Suppressor macrophage (primary cell): ENCODE measurements around the gene MUC4.
"Not testable (repeated sequence)": the region's sequence is repeated elsewhere in the genome, so short reads cannot be mapped to it uniquely, and the experiment has no call there.

Experiments used
- DNase-seq, 4 experiments: peaks; one replicate each; pipeline ENCODE4 v3.0.0-alpha.2; 2020 to 2022

MUC4 gene

DNA sequence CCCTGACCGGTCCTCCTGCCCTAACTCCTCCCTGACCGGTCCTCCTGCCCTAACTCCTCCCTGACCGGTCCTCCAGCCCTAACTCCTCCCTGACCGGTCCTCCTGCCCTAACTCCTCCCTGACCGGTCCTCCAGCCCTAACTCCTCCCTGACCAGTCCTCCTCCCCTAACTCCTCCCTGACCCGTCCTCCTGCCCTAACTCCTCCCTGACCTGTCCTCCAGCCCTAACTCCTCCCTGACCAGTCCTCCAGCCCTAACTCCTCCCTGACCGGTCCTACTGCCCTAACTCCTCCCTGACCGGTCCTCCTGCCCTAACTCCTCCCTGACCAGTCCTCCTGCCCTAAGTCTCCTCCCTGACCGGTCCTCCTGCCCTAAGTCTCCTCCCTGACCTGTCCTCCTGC is 98.6 kb downstream of the MUC4 start:
- DNase-seq, result not testable (repeated sequence)

DNA sequence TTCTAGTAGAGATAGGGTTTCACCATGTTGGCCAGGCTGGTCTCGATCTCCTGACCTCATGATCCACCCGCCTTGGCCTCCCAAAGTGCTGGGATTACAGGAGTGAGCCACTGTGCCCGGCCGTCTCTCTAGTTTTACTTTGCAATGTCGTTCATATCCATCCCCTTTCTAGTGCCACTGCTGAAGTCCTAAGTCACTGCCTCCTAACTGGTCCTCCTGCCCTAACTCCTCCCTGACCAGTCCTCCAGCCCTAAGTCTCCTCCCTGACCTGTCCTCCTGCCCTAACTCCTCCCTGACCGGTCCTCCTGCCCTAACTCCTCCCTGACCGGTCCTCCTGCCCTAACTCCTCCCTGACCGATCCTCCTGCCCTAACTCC is 99.2 kb downstream of the MUC4 start:
- not testable (repeated sequence) for DNase-seq

DNA sequence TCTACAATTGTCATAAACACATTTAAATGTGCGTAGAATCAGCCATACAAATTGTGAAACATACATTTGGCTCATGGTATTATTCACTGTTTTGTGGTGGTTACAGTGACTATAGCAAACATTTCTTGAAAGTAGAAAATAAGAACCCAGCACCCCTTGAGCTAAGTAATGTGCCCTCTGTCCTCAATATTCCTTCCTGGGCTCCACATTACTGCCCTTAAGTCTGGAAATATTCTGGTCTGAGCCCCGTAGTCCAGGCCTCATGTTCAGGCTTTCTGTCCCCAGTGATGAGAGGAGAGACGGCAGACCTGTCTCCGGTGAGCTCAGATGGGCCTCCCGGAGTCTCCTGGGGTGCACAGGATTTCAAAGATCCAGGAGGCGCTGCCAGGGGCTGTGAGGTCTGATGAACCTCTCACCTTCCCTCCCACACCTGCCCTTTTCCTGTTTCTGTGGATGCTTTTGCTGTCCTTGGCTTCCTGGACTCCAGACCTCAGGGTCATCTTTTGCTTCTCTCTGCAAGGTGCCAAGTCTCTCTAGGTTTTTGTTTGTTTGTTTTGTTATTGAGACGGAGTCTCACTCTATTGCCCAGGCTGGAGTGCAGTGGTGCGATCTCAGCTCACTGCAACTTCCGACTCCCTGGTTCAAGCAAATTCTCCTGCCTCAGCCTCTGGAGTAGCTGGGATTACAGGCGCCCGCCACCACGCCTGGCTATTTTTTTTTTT is 99.8 kb downstream of the MUC4 start:
- no peak for DNase-seq

DNA sequence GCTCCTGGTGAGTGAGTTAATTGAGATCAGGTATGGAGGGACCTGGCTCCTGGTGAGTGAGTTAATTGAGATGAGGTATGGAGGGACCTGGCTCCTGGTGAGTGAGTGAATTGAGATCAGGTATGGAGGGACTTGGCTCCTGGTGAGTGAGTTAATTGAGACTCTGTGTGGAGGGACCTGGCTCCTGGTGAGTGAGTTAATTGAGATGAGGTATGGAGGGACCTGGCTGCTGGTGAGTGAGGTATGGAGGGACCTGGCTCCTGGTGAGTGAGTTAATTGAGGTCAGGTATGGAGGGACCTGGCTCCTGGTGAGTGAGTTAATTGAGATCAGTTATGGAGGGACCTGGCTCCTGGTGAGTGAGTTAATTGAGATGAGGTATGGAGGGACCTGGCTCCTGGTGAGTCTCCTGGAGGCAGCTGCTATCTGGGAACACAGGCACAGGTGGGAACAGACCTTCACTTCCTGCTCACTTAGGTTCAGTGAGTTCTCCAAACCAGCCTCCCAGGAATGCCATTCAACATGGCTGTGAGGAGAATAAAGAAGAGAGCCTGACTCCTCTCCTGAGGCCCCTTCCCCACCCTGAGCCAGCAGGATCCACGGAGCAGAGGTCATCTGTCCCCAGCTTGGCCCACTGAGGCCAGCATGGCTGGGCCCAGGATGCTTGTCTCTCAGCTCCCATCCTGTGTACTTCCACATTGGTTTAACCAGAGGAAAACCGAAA is 100.5 kb downstream of the MUC4 start:
- not testable (repeated sequence) for DNase-seq

DNA sequence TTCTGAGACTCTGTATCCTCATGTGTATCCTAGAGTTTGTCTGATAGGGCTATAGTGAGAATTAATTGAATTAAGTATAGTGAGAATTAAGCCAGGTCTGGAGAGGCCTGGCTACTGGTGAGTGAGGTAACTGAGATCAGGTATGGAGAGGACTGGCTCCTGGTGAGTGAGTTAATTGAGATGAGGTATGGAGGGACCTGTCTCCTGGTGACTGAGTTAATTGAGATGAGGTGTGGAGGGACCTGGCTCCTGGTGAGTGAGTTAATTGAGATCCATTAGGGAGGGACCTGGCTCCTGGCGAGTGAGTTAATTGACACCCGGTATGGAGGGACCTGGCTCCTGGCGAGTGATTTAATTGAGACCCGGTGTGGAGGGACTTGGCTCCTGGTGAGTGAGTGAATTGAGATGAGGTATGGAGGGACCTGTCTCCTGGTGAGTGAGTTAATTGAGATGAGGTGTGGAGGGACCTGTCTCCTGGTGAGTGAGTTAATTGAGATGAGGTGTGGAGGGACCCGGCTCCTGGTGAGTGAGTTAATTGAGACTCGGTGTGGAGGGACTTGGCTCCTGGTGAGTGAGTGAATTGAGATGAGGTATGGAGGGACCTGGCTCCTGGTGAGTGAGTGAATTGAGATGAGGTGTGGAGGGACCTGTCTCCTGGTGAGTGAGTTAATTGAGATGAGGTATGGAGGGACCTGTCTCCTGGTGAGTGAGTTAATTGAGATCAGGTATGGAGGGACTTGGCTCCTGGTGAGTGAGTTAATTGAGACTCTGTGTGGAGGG is 101.4 kb downstream of the MUC4 start:
- not testable (repeated sequence) for DNase-seq

DNA sequence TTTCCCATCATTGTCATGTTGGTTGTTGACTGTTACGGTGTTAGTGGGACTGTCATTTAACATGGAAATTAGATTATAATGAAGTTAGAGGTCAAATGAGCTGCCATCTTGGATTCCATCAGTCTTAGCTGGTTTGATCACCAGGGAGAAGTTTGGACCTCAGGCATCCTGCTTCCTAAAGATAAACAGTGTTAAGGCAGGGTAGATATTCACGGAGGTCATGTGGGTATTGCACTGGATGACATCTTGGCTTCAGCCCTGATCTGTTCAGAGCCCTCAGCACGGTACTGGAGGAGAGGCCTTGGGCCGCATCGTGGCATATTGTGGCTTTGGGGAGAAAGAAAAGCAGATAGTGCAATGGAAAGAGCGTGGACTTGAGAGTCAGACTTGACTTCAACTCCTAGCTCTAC is 102.0 kb downstream of the MUC4 start:
- no peak for DNase-seq

DNA sequence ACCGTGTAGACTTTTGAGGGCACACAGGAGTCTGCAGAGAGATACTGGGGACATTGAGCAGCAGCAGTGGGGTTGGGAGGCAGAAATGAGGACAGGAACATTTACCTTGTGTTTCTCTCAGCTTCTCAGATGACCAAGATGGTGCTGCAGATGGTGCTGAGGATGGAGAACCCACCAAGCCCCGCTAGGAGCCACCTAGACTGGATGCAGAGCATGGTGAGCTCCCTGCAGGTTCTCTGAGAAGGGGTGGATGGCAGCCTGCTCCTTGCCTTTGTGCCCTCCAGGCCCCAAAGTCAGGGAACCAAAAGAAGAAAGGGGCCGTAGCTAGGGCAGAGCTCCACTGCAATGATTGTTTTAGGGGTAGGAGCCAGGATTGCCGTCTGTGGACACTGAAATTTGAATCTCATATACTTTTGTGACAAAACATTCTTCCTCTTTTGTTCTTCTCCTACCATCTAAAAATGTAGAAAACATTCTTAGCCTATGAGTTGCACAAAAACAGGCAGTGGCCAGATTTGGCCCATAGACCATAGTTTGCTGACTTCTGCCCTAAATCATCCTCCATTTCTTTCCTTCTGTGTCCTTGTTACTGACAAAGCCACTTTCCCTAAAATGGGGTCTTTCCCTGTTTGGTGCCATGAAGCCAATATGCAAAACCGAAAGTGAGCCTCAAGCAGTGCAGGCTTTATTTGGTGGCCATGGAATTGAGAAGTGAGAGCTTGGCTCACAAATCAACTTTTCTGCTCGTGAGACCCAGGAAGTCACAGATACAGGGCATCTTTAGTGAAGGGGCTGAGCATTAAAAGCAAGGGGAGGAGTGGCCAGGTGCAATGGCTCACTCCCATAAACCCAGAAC is 102.9 kb downstream of the MUC4 start:
- DNase-seq, result no peak

DNA sequence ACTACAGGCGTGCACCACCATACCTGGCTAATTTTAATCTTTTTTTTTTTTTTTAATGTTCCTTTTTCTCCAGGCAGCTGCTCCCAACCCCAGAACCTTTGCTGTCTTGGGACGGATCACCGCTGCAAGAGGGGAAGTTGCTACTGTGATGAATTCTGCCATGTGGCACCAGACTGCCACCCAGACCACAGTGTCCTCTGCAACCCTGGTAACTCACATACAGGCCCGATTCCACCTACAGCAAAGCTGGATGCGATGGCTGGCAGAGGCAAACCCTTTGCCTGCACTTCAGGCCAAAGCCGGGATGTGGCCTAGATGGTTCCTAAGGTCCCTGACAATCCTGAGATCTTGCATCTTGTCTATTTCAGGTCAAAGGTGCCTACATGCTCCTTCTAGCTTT is 103.7 kb downstream of the MUC4 start:
- DNase-seq, result peak in 2 of 4 experiments; percentile 49 to 65

DNA sequence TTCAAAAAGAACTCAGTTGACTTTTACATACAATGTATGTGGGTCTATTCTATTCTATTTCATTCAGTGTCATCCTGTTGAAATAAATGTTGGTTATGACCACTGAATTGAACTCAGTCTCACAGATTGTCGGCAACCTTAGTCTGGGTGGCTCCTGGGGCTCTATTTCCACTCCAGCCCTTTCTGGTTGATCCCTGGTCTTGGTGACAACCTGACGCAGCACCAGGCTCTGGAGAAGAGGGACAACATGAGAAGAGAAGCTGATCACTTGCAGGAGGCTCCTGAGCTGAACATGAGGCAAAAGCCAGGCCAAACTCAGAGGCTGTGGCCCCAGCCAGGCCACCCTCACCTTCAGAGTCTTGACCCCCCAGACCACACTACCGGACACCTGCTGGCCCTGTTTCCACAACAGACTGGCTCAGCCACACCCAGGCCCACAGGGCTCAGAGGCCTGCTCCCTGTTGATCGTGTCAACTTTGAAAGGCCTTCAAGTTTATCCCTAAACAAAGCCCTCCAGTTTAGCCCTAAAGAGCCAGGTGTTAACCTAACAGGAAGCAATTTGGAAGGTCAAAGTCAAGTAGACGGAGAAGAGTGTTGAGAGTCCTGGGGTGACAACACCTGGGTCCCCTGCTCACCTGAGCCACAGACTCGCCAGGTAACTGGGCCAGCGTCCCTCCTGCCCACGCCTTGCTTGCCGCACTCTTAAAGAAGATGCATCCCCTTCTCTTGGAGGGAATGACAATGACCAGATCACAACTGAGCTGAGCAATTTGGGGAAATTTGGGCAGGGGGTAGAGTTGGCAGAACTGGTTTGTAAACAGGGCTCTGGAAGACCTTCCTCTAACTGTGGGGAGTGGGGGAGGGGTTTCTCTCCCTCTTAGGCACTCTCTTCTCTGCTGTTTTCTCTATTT is 106.4 kb downstream of the MUC4 start:
- DNase-seq, result no peak

DNA sequence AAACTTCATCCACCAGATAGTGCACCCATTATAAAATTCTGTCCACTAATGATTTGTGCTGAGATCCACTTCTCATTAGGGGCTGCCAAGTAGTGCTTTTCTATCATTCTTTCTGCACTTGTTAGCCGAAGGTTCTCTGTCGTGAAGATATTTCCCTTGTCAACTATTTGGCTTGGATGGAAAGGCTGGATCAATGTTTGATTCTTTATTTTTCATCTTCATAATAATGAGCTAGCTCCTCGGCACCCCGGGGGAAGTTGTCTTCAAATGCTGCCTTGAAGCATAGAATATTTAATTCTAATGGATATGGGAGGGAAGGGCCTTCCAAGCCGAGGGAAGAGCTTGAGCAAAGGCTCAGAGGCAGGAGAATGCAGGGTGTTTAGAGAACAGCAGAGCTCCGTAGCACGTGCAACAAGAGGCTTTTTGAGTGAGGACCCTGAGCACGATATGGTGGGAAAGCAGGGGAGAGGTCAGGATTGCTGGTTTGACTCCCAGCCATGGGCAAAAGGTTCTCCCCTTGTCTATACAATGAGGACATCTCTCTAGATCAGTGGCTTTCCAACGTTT is 107.2 kb downstream of the MUC4 start:
- no peak for DNase-seq

DNA sequence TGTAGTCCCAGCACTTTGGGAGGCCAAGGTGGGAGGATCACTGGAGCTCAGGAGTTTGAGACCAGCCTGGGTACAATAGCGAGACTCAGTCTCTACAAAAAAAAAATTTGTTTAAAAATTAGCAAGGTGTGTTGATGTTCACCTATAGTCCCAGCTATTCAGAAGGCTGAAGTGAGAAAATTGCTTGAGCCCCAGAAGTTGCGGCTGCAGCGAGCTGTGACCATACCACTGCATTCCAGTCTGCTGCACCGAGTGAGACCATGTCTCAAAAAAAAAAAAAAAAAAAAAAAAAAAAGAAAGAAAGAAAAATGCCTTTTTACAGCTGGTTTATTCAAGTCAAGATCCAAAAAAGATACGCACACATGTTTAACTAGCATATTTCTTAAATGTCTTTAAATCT is 108.0 kb downstream of the MUC4 start:
- DNase-seq, result no peak

DNA sequence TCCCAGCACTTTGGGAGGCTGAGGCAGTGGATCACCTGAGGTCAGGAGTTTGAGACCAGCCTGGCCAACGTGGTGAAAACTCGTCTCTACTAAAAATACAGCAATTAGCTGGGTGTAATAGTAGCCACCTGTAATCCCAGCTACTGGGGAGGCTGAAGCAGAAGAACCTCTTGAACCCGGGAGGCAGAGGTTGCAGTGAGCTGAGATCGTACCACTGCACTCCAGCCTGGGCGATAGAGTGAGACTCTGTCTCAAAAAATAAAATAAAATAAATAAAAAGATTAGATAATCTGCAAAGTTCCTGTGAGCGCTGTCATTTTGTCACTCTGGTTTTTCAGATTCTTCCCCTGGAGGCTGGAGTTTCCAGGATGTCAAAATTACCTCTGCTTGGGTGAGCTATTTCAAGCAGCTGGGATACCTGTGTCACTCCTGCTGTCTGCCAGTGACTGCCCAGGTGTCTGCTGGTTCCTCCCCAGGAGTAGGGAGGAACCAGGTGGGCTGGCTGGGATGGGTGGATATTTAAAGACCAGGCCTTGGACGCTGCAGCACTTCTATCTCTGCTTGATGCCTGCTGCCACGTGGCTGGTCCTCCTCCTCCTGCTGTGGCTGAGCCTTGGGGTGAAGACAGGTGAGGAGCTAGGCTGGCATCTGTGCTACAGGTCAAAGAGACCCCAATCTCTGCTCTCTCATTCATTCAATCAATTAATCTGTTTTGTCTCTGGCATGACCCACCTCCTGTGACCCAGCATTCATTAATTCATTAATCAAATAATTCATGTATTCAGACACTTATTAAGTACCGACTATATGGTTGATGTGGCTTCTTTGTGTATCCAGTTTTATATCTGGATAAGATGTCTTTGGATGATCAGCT is 110.5 kb downstream of the MUC4 start:
- no peak for DNase-seq

DNA sequence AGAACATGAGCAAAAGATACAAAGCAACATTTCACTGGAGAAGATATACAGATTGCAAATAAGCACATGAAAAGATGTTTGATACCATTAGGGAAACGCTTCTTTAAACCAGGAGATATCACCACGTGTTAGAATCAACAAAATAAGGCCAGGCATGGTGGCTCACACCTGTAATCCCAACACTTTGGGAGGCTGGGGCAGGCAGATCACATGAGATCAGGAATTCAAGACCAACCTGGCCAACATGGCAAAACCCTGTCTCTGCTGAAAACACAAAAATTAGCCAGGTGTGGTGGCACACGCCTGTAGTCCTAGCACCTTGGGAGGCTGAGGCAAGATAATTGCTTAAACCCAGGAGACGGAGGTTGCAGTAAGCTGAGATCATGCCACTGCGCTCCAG is 111.4 kb downstream of the MUC4 start:
- no peak for DNase-seq

DNA sequence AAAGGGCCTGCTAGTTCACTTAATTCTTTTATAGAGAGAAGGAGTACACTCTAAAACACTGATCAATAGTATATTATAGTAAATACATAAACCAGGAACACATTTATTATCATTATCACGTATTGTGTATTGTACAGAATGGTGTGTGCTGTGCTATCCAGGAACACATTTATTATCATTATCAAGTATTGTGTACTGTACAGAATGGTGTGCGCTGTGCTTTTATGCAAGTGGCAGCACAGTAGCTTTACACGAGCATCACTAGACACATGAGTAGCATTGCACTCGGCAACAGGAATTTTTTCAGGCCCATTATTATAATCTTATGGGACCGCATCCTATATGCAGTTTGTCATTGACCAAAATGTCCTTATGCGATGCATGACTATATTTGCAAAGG is 111.9 kb downstream of the MUC4 start:
- no peak for DNase-seq

DNA sequence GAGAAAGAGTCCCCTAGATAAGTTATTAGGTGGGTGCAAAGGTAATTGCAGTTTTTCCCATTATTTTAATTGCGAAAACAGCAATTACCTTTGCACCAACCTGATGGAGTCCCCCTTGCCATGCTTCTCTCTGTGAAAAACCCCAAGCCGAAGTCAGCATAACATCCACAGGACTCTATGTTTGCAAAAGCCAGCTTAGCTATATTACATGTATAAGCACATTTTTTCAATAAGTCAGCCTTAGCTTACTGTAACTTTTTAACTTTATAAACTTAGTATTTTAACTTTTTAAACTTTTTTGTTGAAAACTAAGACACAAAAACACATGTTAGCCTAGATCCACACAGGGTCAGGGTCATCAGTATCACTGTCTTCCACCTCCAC is 112.3 kb downstream of the MUC4 start:
- no peak for DNase-seq

DNA sequence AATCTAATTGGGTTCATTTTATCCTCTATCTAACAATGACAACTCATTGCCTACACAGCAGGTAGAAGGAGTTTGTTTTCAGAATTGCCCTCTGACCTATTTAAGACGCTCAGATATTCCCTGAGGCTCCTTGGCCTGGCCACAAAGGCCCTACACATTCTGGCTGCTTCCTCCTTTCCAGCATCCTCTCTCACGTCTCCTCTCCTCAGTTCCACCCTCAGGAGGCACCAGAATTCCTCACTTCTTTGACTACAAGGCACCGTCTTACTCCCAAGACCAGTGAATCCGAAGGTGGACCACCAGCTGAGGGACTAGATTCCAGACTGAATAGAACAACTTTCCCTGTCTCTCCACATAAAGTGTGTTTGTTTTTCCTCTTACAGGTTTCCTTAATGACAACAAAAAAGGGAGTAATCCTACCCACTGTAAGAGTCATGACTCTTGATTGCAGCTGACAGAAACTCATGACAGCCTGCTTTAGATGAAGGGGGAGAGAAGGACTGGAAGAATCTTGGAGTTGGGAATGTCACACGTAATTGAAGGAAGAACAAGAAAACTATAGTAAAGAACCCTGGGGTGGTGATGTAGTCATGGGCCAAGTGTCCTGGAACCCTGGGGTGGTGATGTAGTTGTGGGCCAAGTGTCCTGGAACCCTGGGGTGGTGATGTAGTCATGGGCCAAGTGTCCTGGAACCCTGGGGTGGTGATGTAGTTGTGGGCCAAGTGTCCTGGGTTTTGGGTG is 112.9 kb downstream of the MUC4 start:
- no peak for DNase-seq

DNA sequence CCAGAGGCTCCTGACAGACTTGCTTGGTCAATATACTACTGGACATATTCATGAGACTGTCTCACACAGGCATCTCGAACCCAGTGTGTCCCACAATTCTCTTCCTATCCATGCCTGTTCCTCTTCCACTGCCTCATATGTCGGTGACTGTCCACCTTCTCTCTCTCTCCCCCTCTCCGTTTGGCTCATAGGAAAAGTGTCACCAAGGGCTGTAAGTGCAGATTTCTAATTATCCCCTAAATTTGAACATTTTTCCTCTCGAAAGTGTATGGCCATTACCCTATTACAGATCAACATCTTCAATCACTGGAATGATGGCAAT is 113.4 kb downstream of the MUC4 start:
- DNase-seq, result no peak

DNA sequence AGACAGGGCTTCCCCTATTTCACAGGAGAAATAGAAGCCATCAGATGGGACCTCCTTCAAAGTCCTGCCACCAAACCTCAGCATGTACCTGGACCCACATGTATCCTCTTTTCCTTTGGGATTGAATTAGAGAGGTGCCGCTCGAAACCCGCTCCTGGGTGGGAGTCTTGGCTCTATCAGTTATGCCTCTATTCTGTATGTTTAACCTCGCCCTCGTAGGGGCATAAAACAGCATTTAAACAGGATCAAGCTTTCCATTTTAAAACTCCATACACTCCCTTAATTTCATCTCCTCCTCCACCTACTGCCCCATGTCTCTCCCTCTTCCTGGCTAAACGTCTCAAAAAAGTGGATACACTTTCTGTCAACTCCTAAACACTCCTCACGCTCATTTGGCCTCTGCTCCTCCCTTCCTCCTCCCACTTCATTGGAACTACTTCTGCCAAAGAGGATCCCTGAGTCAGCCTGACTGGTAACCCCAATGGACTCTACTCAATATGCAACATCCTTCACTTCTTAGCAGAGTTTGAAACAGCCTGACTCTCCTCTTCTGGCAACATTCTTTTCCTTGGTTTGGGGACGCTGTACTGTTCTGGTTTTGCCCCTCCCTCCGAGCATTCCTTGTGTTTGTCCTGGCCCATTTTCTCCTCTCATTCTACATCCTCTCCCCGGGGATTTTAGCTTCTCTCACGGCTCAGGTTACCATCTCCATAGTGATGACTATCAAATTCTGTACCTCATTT is 114.0 kb downstream of the MUC4 start:
- DNase-seq, result peak; percentile 49 to 89 (median 68)
